Activated CD4-positive, CD25-positive, alpha-beta regulatory T cell treated with anti-CD3 and anti-CD28 coated beads, Interleukin-2, amount 50 U/mL, for 16 hours (primary cell): ENCODE measurements around the gene PLS1.
A peak's percentile ranks its signal among the peaks of the same experiment; 100 is the strongest.
"Not testable (repeated sequence)": the region's sequence is repeated elsewhere in the genome, so short reads cannot be mapped to it uniquely, and the experiment has no call there.

Experiments used
- DNase-seq: peaks from one replicate; pipeline ENCODE4 v3.0.0-alpha.2; 2020; ENCODE audit warnings: low read depth, low spot score

The PLS1 gene

GRCh38 chr3:142595951-142596725 lies at the start of gene PLS1:
Gene PLS1 (plus strand): TSS chr3:142596393. CDS start chr3:142664238, 67,845 bp downstream.
- peak; percentile 71 for DNase-seq

- DNase-seq: no peak
Observed at GRCh38 chr3:142549986-142550385, 46.2 kb upstream of the PLS1 start.

- DNase-seq: not testable (repeated sequence)
Observed at GRCh38 chr3:142552579-142552978, 43.6 kb upstream of the PLS1 start.

GRCh38 chr3:142553741-142554140 lies 42.5 kb upstream of the PLS1 start:
- DNase-seq: no peak

- no peak for DNase-seq
Observed at GRCh38 chr3:142560118-142560517, 36.1 kb upstream of the PLS1 start.

- DNase-seq: no peak
Observed at GRCh38 chr3:142563496-142563997, 32.6 kb upstream of the PLS1 start.

GRCh38 chr3:142566096-142566495 lies 30.1 kb upstream of the PLS1 start:
- DNase-seq: no peak

- no peak for DNase-seq
Observed at GRCh38 chr3:142568393-142569017, 27.7 kb upstream of the PLS1 start.

- not testable (repeated sequence) for DNase-seq
Observed at GRCh38 chr3:142569422-142569821, 26.8 kb upstream of the PLS1 start.

- not testable (repeated sequence) for DNase-seq
Observed at GRCh38 chr3:142574223-142574622, 22.0 kb upstream of the PLS1 start.

GRCh38 chr3:142574665-142575064 lies 21.5 kb upstream of the PLS1 start:
- DNase-seq: no peak

GRCh38 chr3:142576792-142577191 lies 19.4 kb upstream of the PLS1 start:
- DNase-seq: no peak

GRCh38 chr3:142577696-142578328 lies 18.4 kb upstream of the PLS1 start:
- no peak for DNase-seq

GRCh38 chr3:142578329-142579223 lies 17.6 kb upstream of the PLS1 start, which contains the start of gene ATR:
Gene ATR (minus strand): TSS chr3:142578733. CDS start chr3:142578704, 29 bp downstream.
- peak; percentile 87 for DNase-seq

GRCh38 chr3:142580061-142580423 lies 16.2 kb upstream of the PLS1 start:
- no peak for DNase-seq

- DNase-seq: not testable (repeated sequence)
Observed at GRCh38 chr3:142581070-142581469, 15.1 kb upstream of the PLS1 start.

- DNase-seq: no peak
Observed at GRCh38 chr3:142586803-142587406, 9.3 kb upstream of the PLS1 start.

- no peak for DNase-seq
Observed at GRCh38 chr3:142588703-142589102, 7.5 kb upstream of the PLS1 start.

GRCh38 chr3:142592268-142592667 lies 3.9 kb upstream of the PLS1 start:
- not testable (repeated sequence) for DNase-seq

GRCh38 chr3:142595141-142595540 lies 1.1 kb upstream of the PLS1 start:
- DNase-seq: no peak

- no peak for DNase-seq
Observed at GRCh38 chr3:142595581-142595950, 627 bp upstream of the PLS1 start.
